Activated T-cell treated with anti-CD3 and anti-CD28 coated beads for 48 hours (primary cell): Measurements from ENCODE around the gene GFER.

Experiments used
- DNase-seq: peaks from one replicate; pipeline ENCODE4 v3.0.0-alpha.2; 2020; ENCODE audit warnings: low read depth

Gene GFER

GRCh38 chr16:1990351-1991134 lies 6.5 kb downstream of the GFER start:
- DNase-seq: no peak

- DNase-seq: no peak
Measured at GRCh38 chr16:1991135-1991551, 7.2 kb downstream of the GFER start.

GRCh38 chr16:1991588-1991947 lies 7.6 kb downstream of the GFER start:
- DNase-seq: no peak

GRCh38 chr16:1991948-1992703 lies 8.1 kb downstream of the GFER start:
- DNase-seq: peak; percentile 96

GRCh38 chr16:1992704-1993317 lies 8.8 kb downstream of the GFER start:
- no peak for DNase-seq

- DNase-seq: no peak
Measured at GRCh38 chr16:1993731-1994131, 9.7 kb downstream of the GFER start.

- no peak for DNase-seq
Measured at GRCh38 chr16:1997494-1998359, 13.7 kb downstream of the GFER start.

- DNase-seq: no peak
Measured at GRCh38 chr16:1998360-1998835, 14.4 kb downstream of the GFER start.

- DNase-seq: no peak
Measured at GRCh38 chr16:1998852-1999801, 15.1 kb downstream of the GFER start.

- DNase-seq: no peak
Measured at GRCh38 chr16:1999866-2000514, 16.0 kb downstream of the GFER start.

GRCh38 chr16:2001035-2001434 lies 17.0 kb downstream of the GFER start:
- no peak for DNase-seq

- no peak for DNase-seq
Measured at GRCh38 chr16:2001456-2002355, 17.7 kb downstream of the GFER start.

- no peak for DNase-seq
Measured at GRCh38 chr16:2002406-2003230, 18.6 kb downstream of the GFER start.

- no peak for DNase-seq
Measured at GRCh38 chr16:2003231-2003826, 19.3 kb downstream of the GFER start.

GRCh38 chr16:2003827-2004641 lies 20.0 kb downstream of the GFER start:
- DNase-seq: peak; percentile 91

- DNase-seq: no peak
Measured at GRCh38 chr16:2004795-2005517, 21.0 kb downstream of the GFER start.
